Neutrophil (primary cell): ENCODE results near the gene PSMD3.

Experiments
- H3K27ac ChIP-seq: fragments of 200-600 bp; sonication (generic); 2 replicates; pipeline ENCODE4 v1.5.1; 2016; ENCODE audit warnings: mild to moderate bottlenecking, moderate library complexity
- H3K27me3 ChIP-seq: fragments of 200-600 bp; sonication (generic); 2 replicates; pipeline ENCODE4 v1.6.0; 2016; ENCODE audit warnings: mild to moderate bottlenecking
- H3K36me3 ChIP-seq: fragments of 200-600 bp; sonication (generic); 2 replicates; pipeline ENCODE4 v1.5.1; 2017
- H3K4me1 ChIP-seq, 2 experiments: fragments of 200-600 bp in 1 of 2; sonication (generic) in 1 of 2; 1 replicate in 1 of 2; 2 replicates in 1 of 2; pipeline versions ENCODE4 v1.5.1 to v1.6.1; 2013 to 2016; ENCODE audit warnings: low read depth in 1 of 2, low read length in 1 of 2, mild to moderate bottlenecking in 1 of 2, moderate library complexity in 1 of 2; ENCODE audit not compliant: control insufficient read depth in 1 of 2, insufficient read depth in 1 of 2
- H3K4me3 ChIP-seq, 2 experiments: fragments of 200-600 bp in 1 of 2; sonication (generic) in 1 of 2; 1 replicate in 1 of 2; 2 replicates in 1 of 2; pipeline ENCODE4 v1.5.1; 2013 to 2016; ENCODE audit warnings: low read depth in 1 of 2, low read length in 1 of 2, mild to moderate bottlenecking in 1 of 2, moderate library complexity in 1 of 2
- H3K9me3 ChIP-seq: fragments of 200-600 bp; sonication (generic); 2 replicates; pipeline ENCODE4 v1.5.1; 2016
- CTCF ChIP-seq: fragments of 200-600 bp; sonication (generic); IDR thresholded peaks from 2 replicates; pipeline ENCODE4 v1.5.1; 2016; ENCODE audit warnings: antibody characterized with exemption

PSMD3 gene

GRCh38 chr17:39980351-39981206 lies at the start of gene PSMD3:
Gene PSMD3 (plus strand): TSS chr17:39980807. CDS start chr17:39980971, 164 bp downstream.
- peak within 1 kb of the TSS; percentile 78 to 96 for H3K4me3 ChIP-seq
- no peaks in the 10 kb centered on the region for H3K9me3 ChIP-seq
- peaks cover 15% of the 10 kb centered on the region for H3K36me3 ChIP-seq
- TF ChIP-seq CTCF, result peak; percentile 98
- H3K27ac ChIP-seq, result peak within 1 kb of the TSS; percentile 90
- peaks cover 27 to 30% of the 10 kb centered on the region in 2 experiments for H3K4me1 ChIP-seq
- H3K27me3 ChIP-seq, result no peaks in the 10 kb centered on the region

- no peaks in the 10 kb centered on the region for H3K4me1 ChIP-seq
- no peak for TF ChIP-seq CTCF
- no peaks in the 10 kb centered on the region for H3K9me3 ChIP-seq
- H3K36me3 ChIP-seq, result no peaks in the 10 kb centered on the region
- H3K27me3 ChIP-seq, result no peaks in the 10 kb centered on the region
- H3K27ac ChIP-seq, result no peak overlapping the region
- H3K4me3 ChIP-seq, result no peak overlapping the region
Measured at GRCh38 chr17:39933912-39934311, 46.7 kb upstream of the PSMD3 start.

GRCh38 chr17:39934324-39934723 lies 46.3 kb upstream of the PSMD3 start:
- Histone ChIP-seq H3K9me3 (no peaks in the 10 kb centered on the region), H3K4me3 (no peak overlapping the region), H3K4me1 (no peaks in the 10 kb centered on the region), H3K27me3 (peaks cover under 1% of the 10 kb centered on the region), H3K36me3 (no peaks in the 10 kb centered on the region), H3K27ac (no peak overlapping the region)
- TF ChIP-seq CTCF, result no peak

GRCh38 chr17:39935909-39936308 lies 44.7 kb upstream of the PSMD3 start:
- Histone ChIP-seq H3K4me3 (no peak overlapping the region), H3K36me3 (no peaks in the 10 kb centered on the region), H3K27me3 (peaks cover 5% of the 10 kb centered on the region), H3K27ac (no peak overlapping the region), H3K9me3 (no peaks in the 10 kb centered on the region), H3K4me1 (no peaks in the 10 kb centered on the region)
- TF ChIP-seq CTCF, result no peak

- H3K4me3 ChIP-seq, result no peak overlapping the region
- TF ChIP-seq CTCF, result no peak
- H3K27me3 ChIP-seq, result peaks cover 5% of the 10 kb centered on the region
Measured at GRCh38 chr17:39937447-39937846, 43.2 kb upstream of the PSMD3 start.

More at GRCh38 chr17:39937447-39937846, 43.2 kb upstream of the PSMD3 start:
- H3K4me1 ChIP-seq, result no peaks in the 10 kb centered on the region
- H3K27ac ChIP-seq, result no peak overlapping the region
- no peaks in the 10 kb centered on the region for H3K9me3 ChIP-seq
- H3K36me3 ChIP-seq, result no peaks in the 10 kb centered on the region
